SK-N-SH (cell line): ENCODE results near the gene ALKBH1. TPM values are rescaled to one million over a fixed set of nuclear protein-coding genes. Genes with fewer than 3 reads are reported as not detected.

ENCODE experiments used
- CTCF ChIA-PET: fragments of 300-600, 350-600 bp; formaldehyde crosslinking; extraction: SDS; loops from one replicate; lab custom pipeline; 2021; lab: Yijun Ruan, JAX
- POLR2A ChIA-PET: fragments of 350-600 bp; sonication (Branson Sonifier 250); formaldehyde crosslinking; extraction: SDS; loops from one replicate; lab custom pipeline; 2020; ENCODE audit warnings: antibody characterized with exemption, inconsistent platforms; lab: Yijun Ruan, JAX
- DNase-seq: peaks from one replicate; pipeline ENCODE4 v3.0.0; 2012
- H2AFZ ChIP-seq: fragments of 200-600 bp; sonication (generic); 2 replicates; pipeline ENCODE4 v1.8.1; 2016; ENCODE audit warnings: antibody characterized with exemption, mild to moderate bottlenecking, low read depth
- H3F3A ChIP-seq: fragments of 200-600 bp; sonication (generic); replicated peaks from 2 replicates; pipeline ENCODE3; 2016; ENCODE audit warnings: antibody characterized with exemption, mild to moderate bottlenecking; ENCODE audit not compliant: insufficient read depth
- H3K27ac ChIP-seq, 2 experiments: fragments of 200-500 bp in 1 of 2; fragments of 200-600 bp in 1 of 2; sonication (Bioruptor generic) in 1 of 2; sonication (generic), shearing (Covaris generic) in 1 of 2; 2 replicates each; pipeline versions ENCODE4 v1.5.1 to v1.6.1; 2014 to 2016; ENCODE audit warnings: low read depth in 2 of 2, inconsistent platforms in 1 of 2, low read length in 1 of 2, mild to moderate bottlenecking in 1 of 2, mixed read lengths in 1 of 2
- H3K27me3 ChIP-seq: fragments of 200-600 bp; sonication (generic), shearing (Covaris generic); 2 replicates; pipeline ENCODE4 v1.6.1; 2016; ENCODE audit warnings: mixed run types; ENCODE audit not compliant: insufficient read depth
- H3K36me3 ChIP-seq, 2 experiments: fragments of 200-500 bp in 1 of 2; fragments of 200-600 bp in 1 of 2; sonication (Bioruptor generic) in 1 of 2; sonication (generic) in 1 of 2; replicated peaks in 1 of 2; 2 replicates each; pipeline versions ENCODE3 to v1.5.1; 2014 to 2016; ENCODE audit warnings: low read length in 1 of 2, mild to moderate bottlenecking in 1 of 2; ENCODE audit not compliant: insufficient read depth in 2 of 2, control insufficient read depth in 1 of 2
- H3K4me1 ChIP-seq, 2 experiments: fragments of 200-500 bp in 1 of 2; fragments of 200-600 bp in 1 of 2; sonication (Bioruptor generic) in 1 of 2; sonication (generic), shearing (Covaris generic) in 1 of 2; 2 replicates each; pipeline versions ENCODE4 v1.5.1 to v1.6.1; 2014 to 2016; ENCODE audit warnings: low read depth in 1 of 2, low read length in 1 of 2, mixed run types in 1 of 2; ENCODE audit not compliant: insufficient read depth in 2 of 2, control insufficient read depth in 1 of 2
- H3K4me2 ChIP-seq: fragments of 200-600 bp; sonication (generic), shearing (Covaris generic); 2 replicates; pipeline ENCODE4 v1.6.1; 2017; ENCODE audit warnings: mixed run types
- H3K4me3 ChIP-seq, 2 experiments: fragments of 200-500 bp in 1 of 2; fragments of 200-600 bp in 1 of 2; sonication (Bioruptor generic) in 1 of 2; sonication (generic), shearing (Covaris generic) in 1 of 2; 2 replicates each; pipeline versions ENCODE4 v1.5.1 to v1.8.1; 2014 to 2016; ENCODE audit warnings: low read depth in 2 of 2, inconsistent platforms in 1 of 2, low read length in 1 of 2, mild to moderate bottlenecking in 1 of 2, mixed read lengths in 1 of 2, moderate library complexity in 1 of 2
- H3K79me2 ChIP-seq: fragments of 200-600 bp; sonication (generic); 2 replicates; pipeline ENCODE4 v1.8.1; 2017; ENCODE audit warnings: mild to moderate bottlenecking; ENCODE audit not compliant: insufficient read depth
- H3K9ac ChIP-seq: fragments of 200-600 bp; sonication (generic); 2 replicates; pipeline ENCODE4 v1.6.1; 2017; ENCODE audit warnings: mixed run types
- H3K9me2 ChIP-seq: fragments of 200-600 bp; sonication (generic); 2 replicates; pipeline ENCODE4 v1.6.1; 2017; ENCODE audit warnings: mixed run types
- H3K9me3 ChIP-seq: fragments of 200-600 bp; sonication (generic); 2 replicates; pipeline ENCODE4 v1.6.1; 2017; ENCODE audit warnings: mixed run types, mild to moderate bottlenecking, moderate library complexity
- H4K20me1 ChIP-seq: fragments of 200-600 bp; sonication (generic); 2 replicates; pipeline ENCODE4 v1.6.1; 2017; ENCODE audit warnings: mild to moderate bottlenecking, mixed run types; ENCODE audit not compliant: insufficient read depth
- CTCF ChIP-seq: fragments of 200-600 bp; sonication (generic); IDR thresholded peaks from 2 replicates; pipeline ENCODE4 v1.6.1; 2017; ENCODE audit warnings: antibody characterized with exemption, mild to moderate bottlenecking, moderate library complexity
- ELF1 ChIP-seq: IDR thresholded peaks from 2 replicates; pipeline ENCODE4 v1.4.0; 2012
- EP300 ChIP-seq, 2 experiments: IDR thresholded peaks; 2 replicates each; pipeline versions ENCODE4 v1.4.0 to v1.6.1; 2012; ENCODE audit warnings: borderline replicate concordance in 1 of 2, low read depth in 1 of 2, low read length in 1 of 2
- EZH2phosphoT487 ChIP-seq: fragments of 200-600 bp; sonication (generic); IDR thresholded peaks from 2 replicates; pipeline ENCODE4 v1.6.1; 2017; ENCODE audit warnings: low read depth, mixed run types, mild to moderate bottlenecking, antibody characterized with exemption, moderate library complexity, borderline replicate concordance
- FOXJ3 ChIP-seq: sonication (generic); formaldehyde crosslinking; IDR thresholded peaks from 2 replicates; pipeline ENCODE4 v1.5.1; 2020; ENCODE audit warnings: mild to moderate bottlenecking, missing genetic modification reagents
- FOXM1 ChIP-seq: IDR thresholded peaks from 2 replicates; pipeline ENCODE4 v1.4.0; 2012; ENCODE audit warnings: low read depth, mild to moderate bottlenecking
- GATA2 ChIP-seq: sonication (generic); formaldehyde crosslinking; IDR thresholded peaks from 2 replicates; pipeline ENCODE4 v1.5.0; 2020; ENCODE audit warnings: mild to moderate bottlenecking, missing genetic modification reagents
- MAX ChIP-seq: IDR thresholded peaks from 2 replicates; pipeline ENCODE4 v1.4.0; 2012; ENCODE audit warnings: low read depth
- RCOR1 ChIP-seq: fragments of 150-350 bp; IDR thresholded peaks from 2 replicates; pipeline ENCODE4 v1.6.1; 2017; ENCODE audit warnings: antibody characterized with exemption, low read length
- REST ChIP-seq: IDR thresholded peaks from 2 replicates; pipeline ENCODE4 v1.6.1; 2012; ENCODE audit warnings: mild to moderate bottlenecking, low read depth, low read length, moderate library complexity
- RFX5 ChIP-seq: IDR thresholded peaks from 2 replicates; pipeline ENCODE4 v1.6.1; 2012; ENCODE audit warnings: mild to moderate bottlenecking, improper control_type of control experiment, low read length
- SIN3A ChIP-seq: IDR thresholded peaks from 2 replicates; pipeline ENCODE4 v1.6.1; 2012; ENCODE audit warnings: low read depth, mild to moderate bottlenecking, low read length, moderate library complexity, borderline replicate concordance
- USF1 ChIP-seq: IDR thresholded peaks from 2 replicates; pipeline ENCODE4 v1.4.0; 2012; ENCODE audit warnings: low read depth, borderline replicate concordance
- ZBTB33 ChIP-seq: IDR thresholded peaks from 2 replicates; pipeline ENCODE4 v1.4.0; 2012; ENCODE audit warnings: low read depth, borderline replicate concordance
- WGBS: methylation state at CpG from one replicate; pipeline ENCODE4 v1.1.6; 2017; ENCODE audit warnings: low lambda C conversion rate; 5-methylcytosine and 5-hydroxymethylcytosine counted together
- polyA plus RNA-seq, 3 experiments: library from polyadenylated mRNA; depleted of rRNA; stranded (reverse); fragments of >200 nt; gene quantifications; 2 replicates each; pipeline ENCODE4 v1.2.3, GENCODE V29; 2012

The ALKBH1 gene
- polyA plus RNA-seq, 1 of the 3 experiments (the other 2 are of a cell fraction): 10.7 TPM

GRCh38 chr14:77730976-77731497 is 23.2 kb upstream of the ALKBH1 start:
- H3K4me3 ChIP-seq: no peak overlapping the region
- no peak overlapping the region for H3K9ac ChIP-seq
- no peaks in the 10 kb centered on the region for H3K9me2 ChIP-seq
- no peak for TF ChIP-seq RCOR1
- no peak for TF ChIP-seq FOXJ3 (CRISPR knock-in tag)
- no peak for TF ChIP-seq RFX5
- TF ChIP-seq SIN3A: no peak
- TF ChIP-seq ELF1: no peak
- TF ChIP-seq USF1: no peak
- no peak for TF ChIP-seq EP300 (IDR thresholded peaks at IDR 0.05; ENCODE audit: borderline replicate concordance in 1 of 2, low read depth in 1 of 2, low read length in 1 of 2)
- TF ChIP-seq CTCF: no peak
- no peak for TF ChIP-seq ZBTB33
- TF ChIP-seq MAX: no peak
- TF ChIP-seq FOXM1: no peak
- no peak for TF ChIP-seq REST
- TF ChIP-seq EZH2phosphoT487: no peak
- no peak for TF ChIP-seq GATA2
- DNase-seq: no peak
- H3K27ac ChIP-seq: no peak overlapping the region
- no peaks in the 10 kb centered on the region for H4K20me1 ChIP-seq
- ChIA-PET CTCF (interaction anchor here (0.6 kb wide), 1 partner anchor 380 kb away, joined by 3 read pairs; no protein-coding TSS in a partner anchor), POLR2A (no interaction called here)
- H3K4me1 ChIP-seq: no peaks in the 10 kb centered on the region
- 79% methylated on average over 3 of the region's 3 CpGs for WGBS
- no peaks in the 10 kb centered on the region for H3K27me3 ChIP-seq
- no peak overlapping the region for H2AFZ ChIP-seq
- no peaks in the 10 kb centered on the region for H3K9me3 ChIP-seq
- peaks cover 8% of the 10 kb centered on the region for H3F3A ChIP-seq
- peaks cover 82 to 97% of the 10 kb centered on the region in 2 experiments for H3K36me3 ChIP-seq
- H3K4me2 ChIP-seq: no peak overlapping the region
- H3K79me2 ChIP-seq: 0 out of 2 replicates have a peak, but pooled peaks cover 6% of the 10 kb centered on the region
